ENCODE measurements around the gene FUS.

FUS gene

DNA sequence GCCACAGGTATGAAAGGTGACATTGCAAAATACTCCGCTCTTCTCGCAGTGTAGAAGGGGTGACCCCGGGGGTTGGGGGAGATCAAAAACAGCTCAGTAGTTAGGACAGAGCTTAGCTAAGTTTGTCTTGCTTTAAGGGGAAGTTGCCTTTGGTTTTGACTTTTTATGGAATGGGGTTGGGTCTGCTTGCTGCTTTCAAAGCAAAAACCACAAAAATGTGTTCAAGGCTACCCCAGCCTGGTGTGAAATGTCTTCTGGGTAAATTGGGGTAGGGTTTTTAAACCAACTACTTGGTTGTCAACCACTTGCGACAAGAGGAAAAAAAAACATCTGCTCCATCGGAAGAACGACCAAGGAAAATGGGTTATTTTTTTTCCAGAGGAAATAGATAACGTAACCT lies 6.2 kb downstream of the FUS start:
- Histone ChIP-seq H2BK12ac (ENCODE audit: low read length) (no peak overlapping the region), H3K27me3 (ENCODE audit: control insufficient read depth in 3 of 3, insufficient read depth in 3 of 3, low read depth in 1 of 3, low read length in 3 of 3) (no peaks in the 10 kb centered on the region), H4K91ac (ENCODE audit: low read depth, low read length, poor library complexity) (no peak overlapping the region), H2BK5ac (ENCODE audit: low read length) (no peak overlapping the region), H2BK15ac (ENCODE audit: low read length) (no peak overlapping the region), H3K18ac (ENCODE audit: low read length) (no peak overlapping the region), H4K8ac (ENCODE audit: low read depth, low read length) (no peak overlapping the region), H3K14ac (ENCODE audit: low read length) (no peak overlapping the region), H2BK120ac (ENCODE audit: low read depth, low read length) (no peak overlapping the region), H3K36me3 (replicated peaks in 1 of 2; ENCODE audit: control insufficient read depth in 2 of 2, insufficient read depth in 2 of 2, low read length in 2 of 2) (peaks cover 66 to 100% of the 10 kb centered on the region in 2 donors), H3K79me1 (ENCODE audit: low read depth, low read length) (peaks cover 10% of the 10 kb centered on the region), H3K9me3 (replicated peaks in 1 of 2; ENCODE audit: control insufficient read depth in 2 of 2, insufficient read depth in 1 of 2, low read depth in 1 of 2, low read length in 2 of 2) (no peaks in the 10 kb centered on the region), H3K27ac (replicated peaks; ENCODE audit: low read length) (no peak overlapping the region), H3K4ac (ENCODE audit: low read length) (no peak overlapping the region), H2AFZ (ENCODE audit: low read length) (no peak overlapping the region), H3K4me2 (ENCODE audit: insufficient read depth, low read length, poor library complexity, severe bottlenecking) (no peak overlapping the region), H3K4me3 (ENCODE audit: low read length in 2 of 2) (no peak overlapping the region), H3K9ac (ENCODE audit: low read depth, low read length, poor library complexity) (no peak overlapping the region), H3K23ac (ENCODE audit: low read depth, low read length, poor library complexity) (no peak overlapping the region), H2AK5ac (ENCODE audit: low read depth, low read length) (no peak overlapping the region), H3K4me1 (ENCODE audit: control insufficient read depth in 2 of 2, insufficient read depth in 1 of 2, low read depth in 1 of 2, low read length in 2 of 2) (peaks cover 5 to 8% of the 10 kb centered on the region in 2 donors)
- no peak for DNase-seq (ENCODE audit: low spot score)
- WGBS, 2 donors (ENCODE audit: extremely low coverage in 2 of 2, insufficient read length in 2 of 2, insufficient replicate concordance in 1 of 2), result no CpG with 5 or more reads among the region's 7 CpGs

GRCh38 chr16:31186930-31187807 lies 7.2 kb downstream of the FUS start:
- Histone ChIP-seq H4K91ac (ENCODE audit: low read depth, low read length, poor library complexity) (no peak overlapping the region), H3K9me3 (replicated peaks in 1 of 2; ENCODE audit: control insufficient read depth in 2 of 2, insufficient read depth in 1 of 2, low read depth in 1 of 2, low read length in 2 of 2) (no peaks in the 10 kb centered on the region), H3K14ac (ENCODE audit: low read length) (no peak overlapping the region), H2BK5ac (ENCODE audit: low read length) (no peak overlapping the region), H3K4me1 (ENCODE audit: control insufficient read depth in 2 of 2, insufficient read depth in 1 of 2, low read depth in 1 of 2, low read length in 2 of 2) (peaks cover 5 to 8% of the 10 kb centered on the region in 2 donors), H2BK12ac (ENCODE audit: low read length) (no peak overlapping the region), H3K4ac (ENCODE audit: low read length) (no peak overlapping the region), H3K4me3 (ENCODE audit: low read length in 2 of 2) (no peak overlapping the region), H3K79me1 (ENCODE audit: low read depth, low read length) (peaks cover 10% of the 10 kb centered on the region), H3K4me2 (ENCODE audit: insufficient read depth, low read length, poor library complexity, severe bottlenecking) (no peak overlapping the region), H3K27ac (replicated peaks; ENCODE audit: low read length) (no peak overlapping the region), H2BK15ac (ENCODE audit: low read length) (no peak overlapping the region), H3K27me3 (ENCODE audit: control insufficient read depth in 3 of 3, insufficient read depth in 3 of 3, low read depth in 1 of 3, low read length in 3 of 3) (no peaks in the 10 kb centered on the region), H2AK5ac (ENCODE audit: low read depth, low read length) (no peak overlapping the region), H3K9ac (ENCODE audit: low read depth, low read length, poor library complexity) (no peak overlapping the region), H3K23ac (ENCODE audit: low read depth, low read length, poor library complexity) (no peak overlapping the region), H2AFZ (ENCODE audit: low read length) (no peak overlapping the region), H2BK120ac (ENCODE audit: low read depth, low read length) (no peak overlapping the region), H3K18ac (ENCODE audit: low read length) (no peak overlapping the region), H3K36me3 (replicated peaks in 1 of 2; ENCODE audit: control insufficient read depth in 2 of 2, insufficient read depth in 2 of 2, low read length in 2 of 2) (peaks cover 75 to 100% of the 10 kb centered on the region in 2 donors), H4K8ac (ENCODE audit: low read depth, low read length) (no peak overlapping the region)
- WGBS, 2 donors (ENCODE audit: extremely low coverage in 2 of 2, insufficient read length in 2 of 2, insufficient replicate concordance in 1 of 2), result no CpG with 5 or more reads among the region's 10 CpGs
- no peak for DNase-seq (ENCODE audit: low spot score)

GRCh38 chr16:31187808-31188189 lies 7.9 kb downstream of the FUS start:
- peaks cover 79 to 100% of the 10 kb centered on the region in 2 donors for H3K36me3 ChIP-seq (replicated peaks in 1 of 2; ENCODE audit: control insufficient read depth in 2 of 2, insufficient read depth in 2 of 2, low read length in 2 of 2)
- H3K4ac ChIP-seq (ENCODE audit: low read length), result no peak overlapping the region
- H3K27me3 ChIP-seq (ENCODE audit: control insufficient read depth in 3 of 3, insufficient read depth in 3 of 3, low read depth in 1 of 3, low read length in 3 of 3), result no peaks in the 10 kb centered on the region
- no peak overlapping the region for H3K9ac ChIP-seq (ENCODE audit: low read depth, low read length, poor library complexity)
- no peak overlapping the region for H3K23ac ChIP-seq (ENCODE audit: low read depth, low read length, poor library complexity)
- no peak overlapping the region for H3K27ac ChIP-seq (replicated peaks; ENCODE audit: low read length)
- DNase-seq (ENCODE audit: low spot score), result no peak
- H2BK5ac ChIP-seq (ENCODE audit: low read length), result no peak overlapping the region
- no peak overlapping the region for H4K91ac ChIP-seq (ENCODE audit: low read depth, low read length, poor library complexity)
- peaks cover 3 to 4% of the 10 kb centered on the region in 2 donors for H3K4me1 ChIP-seq (ENCODE audit: control insufficient read depth in 2 of 2, insufficient read depth in 1 of 2, low read depth in 1 of 2, low read length in 2 of 2)
- no CpG with 5 or more reads among the region's 8 CpGs for WGBS, 2 donors (ENCODE audit: extremely low coverage in 2 of 2, insufficient read length in 2 of 2, insufficient replicate concordance in 1 of 2)
- H3K9me3 ChIP-seq (replicated peaks in 1 of 2; ENCODE audit: control insufficient read depth in 2 of 2, insufficient read depth in 1 of 2, low read depth in 1 of 2, low read length in 2 of 2), result no peaks in the 10 kb centered on the region
- no peak overlapping the region for H2AFZ ChIP-seq (ENCODE audit: low read length)
- H4K8ac ChIP-seq (ENCODE audit: low read depth, low read length), result no peak overlapping the region
- no peak overlapping the region for H2BK15ac ChIP-seq (ENCODE audit: low read length)
- no peak overlapping the region for H3K14ac ChIP-seq (ENCODE audit: low read length)
- H3K4me2 ChIP-seq (ENCODE audit: insufficient read depth, low read length, poor library complexity, severe bottlenecking), result no peak overlapping the region
- H3K4me3 ChIP-seq (ENCODE audit: low read length in 2 of 2), result no peak overlapping the region
- H3K18ac ChIP-seq (ENCODE audit: low read length), result no peak overlapping the region
- H2AK5ac ChIP-seq (ENCODE audit: low read depth, low read length), result no peak overlapping the region
- no peak overlapping the region for H2BK12ac ChIP-seq (ENCODE audit: low read length)
- no peak overlapping the region for H2BK120ac ChIP-seq (ENCODE audit: low read depth, low read length)
- peaks cover 10% of the 10 kb centered on the region for H3K79me1 ChIP-seq (ENCODE audit: low read depth, low read length)

DNA sequence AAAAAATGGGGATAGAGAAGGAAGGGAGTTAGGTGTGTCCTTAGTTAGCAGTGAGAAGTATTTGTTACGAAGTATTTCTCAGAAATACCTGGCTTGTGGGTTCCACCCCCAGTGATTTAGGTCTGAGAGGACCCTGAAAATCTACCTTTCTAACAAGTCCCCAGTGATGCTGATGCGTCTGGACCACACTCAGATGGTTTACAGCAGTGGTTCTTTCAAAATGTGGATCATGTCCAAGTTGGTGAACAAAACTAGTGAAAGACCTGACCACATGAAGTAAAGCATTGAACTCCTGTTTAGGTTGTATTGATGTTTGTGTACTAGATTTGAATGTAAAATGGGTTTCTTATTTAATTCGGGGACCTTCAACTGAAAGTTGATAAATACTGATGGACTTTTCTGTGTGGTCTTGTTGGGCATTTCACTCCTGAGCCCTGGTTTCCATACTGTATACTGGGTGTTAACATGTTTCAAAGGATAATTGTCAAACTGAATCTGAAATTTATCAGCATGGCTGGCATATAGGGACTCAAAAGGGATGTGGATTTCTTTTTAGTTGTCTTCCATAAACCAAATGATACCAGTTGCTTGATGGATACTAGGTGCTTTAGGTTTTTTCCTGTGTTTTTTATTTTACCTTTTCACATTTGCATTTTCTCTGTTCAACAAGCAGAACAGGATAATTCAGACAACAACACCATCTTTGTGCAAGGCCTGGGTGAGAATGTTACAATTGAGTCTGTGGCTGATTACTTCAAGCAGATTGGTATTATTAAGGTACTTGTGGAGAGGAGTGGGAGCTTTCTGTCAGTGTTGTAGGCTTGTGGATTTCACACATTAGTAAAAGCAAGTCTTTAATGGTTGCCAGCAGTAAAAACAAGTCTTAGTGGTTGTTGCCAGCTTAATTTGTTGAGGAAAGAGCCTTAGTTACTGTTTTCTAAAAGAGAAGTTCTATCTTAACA lies 8.8 kb downstream of the FUS start:
- no peak overlapping the region for H2BK120ac ChIP-seq (ENCODE audit: low read depth, low read length)
- no peak overlapping the region for H2AK5ac ChIP-seq (ENCODE audit: low read depth, low read length)
- H2BK15ac ChIP-seq (ENCODE audit: low read length), result no peak overlapping the region
- H3K4me3 ChIP-seq (ENCODE audit: low read length in 2 of 2), result no peak overlapping the region
- no peak overlapping the region for H3K14ac ChIP-seq (ENCODE audit: low read length)
- no peak overlapping the region for H2BK12ac ChIP-seq (ENCODE audit: low read length)
- H2BK5ac ChIP-seq (ENCODE audit: low read length), result no peak overlapping the region
- H3K9ac ChIP-seq (ENCODE audit: low read depth, low read length, poor library complexity), result no peak overlapping the region
- no peak overlapping the region for H2AFZ ChIP-seq (ENCODE audit: low read length)
- H4K91ac ChIP-seq (ENCODE audit: low read depth, low read length, poor library complexity), result no peak overlapping the region
- H3K36me3 ChIP-seq (replicated peaks in 1 of 2; ENCODE audit: control insufficient read depth in 2 of 2, insufficient read depth in 2 of 2, low read length in 2 of 2), result peaks cover 77 to 100% of the 10 kb centered on the region in 2 donors
- H3K4me1 ChIP-seq (ENCODE audit: control insufficient read depth in 2 of 2, insufficient read depth in 1 of 2, low read depth in 1 of 2, low read length in 2 of 2), result peaks cover 0 to 2% of the 10 kb centered on the region in 2 donors
- peaks cover 10% of the 10 kb centered on the region for H3K79me1 ChIP-seq (ENCODE audit: low read depth, low read length)
- H3K27me3 ChIP-seq (ENCODE audit: control insufficient read depth in 3 of 3, insufficient read depth in 3 of 3, low read depth in 1 of 3, low read length in 3 of 3), result no peaks in the 10 kb centered on the region
- H3K4ac ChIP-seq (ENCODE audit: low read length), result no peak overlapping the region
- H3K4me2 ChIP-seq (ENCODE audit: insufficient read depth, low read length, poor library complexity, severe bottlenecking), result no peak overlapping the region
- no peak for DNase-seq (ENCODE audit: low spot score)
- H4K8ac ChIP-seq (ENCODE audit: low read depth, low read length), result no peak overlapping the region
- no peaks in the 10 kb centered on the region for H3K9me3 ChIP-seq (replicated peaks in 1 of 2; ENCODE audit: control insufficient read depth in 2 of 2, insufficient read depth in 1 of 2, low read depth in 1 of 2, low read length in 2 of 2)
- no peak overlapping the region for H3K23ac ChIP-seq (ENCODE audit: low read depth, low read length, poor library complexity)
- H3K18ac ChIP-seq (ENCODE audit: low read length), result no peak overlapping the region
- H3K27ac ChIP-seq (replicated peaks; ENCODE audit: low read length), result no peak overlapping the region
- no CpG with 5 or more reads among the region's 3 CpGs for WGBS, 2 donors (ENCODE audit: extremely low coverage in 2 of 2, insufficient read length in 2 of 2, insufficient replicate concordance in 1 of 2)

Data from neuronal stem cell (in vitro differentiated cells).